G401.6 (cell line): ENCODE results near the gene PBX1.

Experiments used
- FAIRE-seq: peaks from 2 replicates; lab custom pipeline; 2012; peaks lifted over from hg19 to GRCh38; lab: Jason Lieb, UNC

PBX1 gene

DNA sequence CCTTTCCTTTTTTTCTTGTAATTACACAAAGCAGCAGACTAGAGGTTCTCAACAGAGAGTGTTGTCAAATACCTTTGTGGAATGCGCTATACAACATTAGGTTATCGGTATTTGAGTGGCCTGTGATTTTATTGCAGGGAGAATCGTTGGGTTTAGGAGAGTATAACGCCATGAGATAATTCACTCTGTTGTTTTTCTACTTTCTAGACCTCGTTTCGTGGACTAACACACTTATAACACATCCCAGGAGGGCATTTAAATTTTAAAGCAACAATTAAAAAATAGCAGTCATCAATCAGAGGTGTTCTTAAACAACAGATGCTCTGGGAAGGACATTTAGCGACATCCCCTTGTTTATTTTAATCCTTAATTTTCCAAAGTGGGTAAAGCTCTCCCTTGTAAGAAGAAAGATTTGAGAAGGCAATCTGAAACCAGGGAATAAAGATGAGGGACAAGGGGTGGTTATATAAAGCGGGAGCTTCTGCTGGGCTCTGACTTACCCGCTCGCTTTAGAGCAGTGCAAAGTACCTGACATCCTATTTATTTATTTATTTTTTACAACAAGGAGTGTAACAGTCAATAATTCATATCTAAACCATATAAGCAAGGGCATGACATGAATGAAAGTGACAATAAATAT is 4.9 kb downstream of the PBX1 start:
- no peak for FAIRE-seq

DNA sequence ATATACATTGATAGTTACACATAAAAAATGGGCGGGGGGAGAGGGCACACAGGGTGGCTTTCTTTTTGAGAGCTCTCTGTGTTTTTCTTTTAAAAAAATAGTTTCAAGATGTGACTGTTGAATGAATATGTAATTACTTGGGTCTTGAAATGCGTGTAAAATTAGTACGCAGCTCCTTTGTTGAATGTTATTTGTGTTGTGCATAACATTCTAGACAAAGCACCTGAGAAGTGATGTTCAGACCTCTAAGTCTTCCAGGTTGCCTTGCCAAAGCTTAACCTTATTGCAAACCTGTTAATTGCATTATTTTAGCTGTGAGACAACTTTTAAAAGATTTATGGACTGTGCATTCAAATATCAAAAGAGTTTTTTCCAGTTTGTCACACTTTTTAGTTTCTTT is 5.4 kb downstream of the PBX1 start:
- no peak for FAIRE-seq

DNA sequence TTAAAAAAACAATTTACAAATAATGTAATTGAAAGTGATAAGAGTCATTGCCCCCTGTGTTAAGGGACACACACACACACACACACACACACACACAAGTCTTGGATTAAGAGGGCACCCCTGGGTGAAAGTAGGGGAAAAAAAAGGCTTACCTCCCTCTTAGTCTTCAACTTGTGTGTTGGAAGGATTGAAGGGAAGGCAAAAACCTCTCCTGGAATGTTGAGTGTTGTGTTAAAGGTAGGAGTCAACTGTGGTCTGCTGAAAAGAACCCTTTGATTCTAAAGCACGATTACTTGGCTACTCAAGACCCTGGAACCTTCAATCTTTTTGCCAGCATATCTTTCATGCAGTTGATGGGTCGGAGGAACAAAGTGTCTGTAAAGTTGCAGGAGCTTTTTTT is 6.4 kb downstream of the PBX1 start:
- FAIRE-seq = no peak

DNA sequence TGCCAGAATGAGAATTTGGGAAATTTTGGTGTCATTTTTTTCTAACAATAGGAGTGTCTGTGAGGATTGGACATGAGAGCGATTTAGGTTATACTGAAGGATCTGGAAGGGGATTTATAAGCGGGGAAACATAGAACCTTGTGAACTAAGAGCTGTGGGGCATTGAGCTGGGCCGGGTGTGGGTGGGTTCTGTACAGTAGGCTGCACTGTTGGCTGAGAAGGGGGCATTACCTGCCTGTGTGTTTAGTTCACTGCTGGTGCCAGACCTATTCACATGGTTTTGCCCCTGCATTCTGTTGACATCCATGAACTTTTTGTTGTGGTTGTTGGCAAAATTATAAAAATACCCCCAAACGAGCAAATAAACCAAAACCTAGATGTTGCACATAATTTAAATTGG is 8.8 kb downstream of the PBX1 start:
- no peak for FAIRE-seq

DNA sequence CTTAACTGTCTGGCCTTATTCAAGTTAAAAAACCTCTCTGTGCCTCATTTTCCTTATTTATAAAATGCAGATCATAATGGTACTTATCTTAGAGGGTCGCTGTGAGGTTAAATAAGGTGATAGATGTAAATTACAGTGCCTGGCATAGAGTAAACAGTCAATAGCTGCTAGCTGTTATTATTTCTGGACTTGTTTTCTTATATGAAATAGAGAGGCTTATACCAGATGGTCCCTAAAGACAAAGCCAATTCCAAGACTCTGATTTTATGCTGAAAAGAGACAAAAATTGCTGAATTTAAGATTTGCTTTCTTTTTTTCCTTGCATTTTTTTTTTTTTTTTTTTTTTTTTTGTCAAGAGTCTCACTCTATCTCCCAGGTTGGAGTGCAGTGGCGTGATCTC is 10.3 kb downstream of the PBX1 start:
- FAIRE-seq = no peak

DNA sequence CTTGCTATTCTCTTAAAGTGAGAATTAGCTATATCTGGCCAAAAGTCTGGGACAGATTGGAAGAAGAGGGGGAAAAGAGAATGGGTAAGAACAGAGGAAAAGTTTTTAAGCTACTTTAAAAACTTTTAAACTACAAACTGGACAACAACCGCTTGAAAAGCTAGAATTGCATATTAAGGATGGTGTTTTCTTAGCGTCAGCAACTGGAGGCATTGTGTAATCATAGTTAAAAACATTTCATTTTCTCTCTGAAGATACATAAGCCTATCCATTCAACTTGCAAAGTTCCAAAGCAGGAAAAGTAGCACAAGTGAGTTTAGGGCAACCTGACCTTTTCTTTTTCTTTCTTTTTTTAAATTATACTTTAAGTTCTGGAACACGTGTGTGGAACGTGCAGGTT is 10.9 kb downstream of the PBX1 start:
- no peak for FAIRE-seq

DNA sequence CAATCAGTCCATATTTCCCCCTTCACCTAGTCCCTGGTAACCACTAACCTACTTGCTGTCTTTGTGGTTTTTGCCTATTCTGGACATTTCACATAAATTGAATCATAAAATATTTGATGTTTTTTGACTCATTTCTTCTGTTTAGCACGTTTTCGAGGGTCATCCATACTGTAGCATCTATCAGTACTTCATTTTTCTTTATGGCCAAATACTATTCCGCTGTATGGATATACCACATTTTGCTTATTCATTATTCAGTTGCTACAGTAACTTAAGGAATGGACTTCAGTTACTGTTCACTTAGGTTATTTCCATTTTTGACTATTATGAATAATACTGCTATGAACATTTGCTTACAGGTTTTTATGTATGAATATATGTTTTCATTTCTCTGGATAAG is 12.3 kb downstream of the PBX1 start:
- no peak for FAIRE-seq

DNA sequence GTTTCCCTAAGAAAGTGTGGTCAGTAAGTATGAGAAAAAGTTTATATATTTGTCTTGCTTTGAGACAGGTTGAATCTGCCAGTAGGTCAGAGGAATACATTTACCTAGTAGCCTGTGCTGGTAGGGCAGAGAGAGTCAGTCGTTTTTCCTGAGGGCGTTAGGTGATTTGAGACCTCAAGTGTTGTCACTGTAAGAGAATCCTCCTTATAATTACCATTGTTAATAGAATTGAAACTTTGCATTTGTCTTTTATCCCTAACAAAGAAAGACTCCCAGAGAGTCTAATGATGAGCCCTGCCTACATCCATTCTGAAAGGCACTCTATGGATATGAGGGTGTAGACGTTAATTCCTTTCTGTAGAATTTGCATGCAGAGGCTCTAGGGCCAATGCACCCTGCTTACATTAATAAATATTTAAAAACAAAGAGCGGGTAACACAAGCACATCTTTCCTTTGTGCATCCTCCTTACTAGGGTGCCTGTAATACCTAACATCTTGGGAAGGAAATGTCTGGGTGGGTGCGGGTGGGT is 16.4 kb downstream of the PBX1 start:
- FAIRE-seq = no peak

DNA sequence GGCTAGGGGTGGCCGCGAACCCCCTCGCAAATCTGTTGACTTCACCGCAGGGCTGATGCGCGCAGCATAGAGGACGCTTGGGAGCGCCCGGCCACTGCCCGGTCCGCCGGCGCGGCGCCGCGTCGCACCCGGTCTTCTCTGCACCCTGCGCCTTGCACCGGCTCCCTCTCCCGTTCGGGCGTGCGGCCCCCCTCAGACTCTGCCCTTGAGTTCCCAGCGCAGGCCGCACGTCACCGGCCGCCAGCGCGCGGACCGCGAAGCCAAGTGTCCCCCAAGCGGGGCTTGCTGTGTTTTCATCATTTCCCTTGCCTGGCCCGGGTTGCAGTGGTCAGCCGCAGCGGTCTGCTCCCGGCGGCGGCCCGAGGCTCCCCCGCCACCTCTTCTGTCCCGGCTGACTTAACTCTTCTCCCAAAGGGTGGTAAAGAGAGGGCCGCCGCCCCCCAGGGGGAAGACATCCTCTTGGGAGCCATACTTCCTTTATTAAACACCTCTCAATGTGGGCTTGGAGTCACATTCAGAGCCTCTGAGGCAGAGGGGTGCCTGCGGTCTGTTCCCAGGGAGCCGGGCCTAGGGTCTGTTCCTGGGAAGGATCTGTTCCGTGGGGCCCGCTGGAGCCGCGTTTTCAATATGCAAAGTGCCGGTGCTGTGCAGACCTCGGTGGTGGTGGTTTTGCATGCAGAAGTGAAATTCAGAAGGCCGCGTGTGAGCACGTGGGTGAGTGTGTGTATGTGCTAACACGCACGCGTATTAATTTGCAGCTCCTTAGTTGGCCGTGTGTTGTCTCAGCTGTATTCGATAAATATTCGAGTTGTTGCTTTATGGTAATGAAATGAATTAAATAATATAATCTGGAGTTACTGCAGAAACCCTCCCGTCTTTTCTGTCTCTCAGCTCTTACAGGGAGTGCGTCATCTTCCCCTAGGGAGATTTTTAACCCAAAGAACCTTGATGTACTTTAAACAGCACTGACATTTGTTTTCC is 17.6 kb downstream of the PBX1 start:
- no peak for FAIRE-seq

DNA sequence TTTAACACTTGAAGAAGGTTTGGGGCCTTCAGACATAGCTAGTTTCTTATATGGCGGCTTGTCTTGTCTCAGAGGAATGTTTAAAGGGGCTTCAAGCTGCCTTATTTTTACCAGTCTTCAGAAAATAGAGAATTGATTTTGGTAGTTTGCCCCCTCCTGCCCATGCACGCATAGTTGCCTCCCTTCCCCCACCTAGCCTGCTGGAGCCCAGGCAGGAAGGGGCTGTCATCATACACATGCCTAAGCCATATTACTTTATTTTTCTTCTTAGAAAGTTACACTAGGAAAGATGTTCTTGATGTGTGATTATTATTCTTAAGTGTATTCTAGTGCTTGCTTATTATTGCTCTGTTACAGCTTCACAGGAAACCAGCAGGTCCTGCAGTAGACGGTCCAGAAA is 18.3 kb downstream of the PBX1 start:
- no peak for FAIRE-seq

DNA sequence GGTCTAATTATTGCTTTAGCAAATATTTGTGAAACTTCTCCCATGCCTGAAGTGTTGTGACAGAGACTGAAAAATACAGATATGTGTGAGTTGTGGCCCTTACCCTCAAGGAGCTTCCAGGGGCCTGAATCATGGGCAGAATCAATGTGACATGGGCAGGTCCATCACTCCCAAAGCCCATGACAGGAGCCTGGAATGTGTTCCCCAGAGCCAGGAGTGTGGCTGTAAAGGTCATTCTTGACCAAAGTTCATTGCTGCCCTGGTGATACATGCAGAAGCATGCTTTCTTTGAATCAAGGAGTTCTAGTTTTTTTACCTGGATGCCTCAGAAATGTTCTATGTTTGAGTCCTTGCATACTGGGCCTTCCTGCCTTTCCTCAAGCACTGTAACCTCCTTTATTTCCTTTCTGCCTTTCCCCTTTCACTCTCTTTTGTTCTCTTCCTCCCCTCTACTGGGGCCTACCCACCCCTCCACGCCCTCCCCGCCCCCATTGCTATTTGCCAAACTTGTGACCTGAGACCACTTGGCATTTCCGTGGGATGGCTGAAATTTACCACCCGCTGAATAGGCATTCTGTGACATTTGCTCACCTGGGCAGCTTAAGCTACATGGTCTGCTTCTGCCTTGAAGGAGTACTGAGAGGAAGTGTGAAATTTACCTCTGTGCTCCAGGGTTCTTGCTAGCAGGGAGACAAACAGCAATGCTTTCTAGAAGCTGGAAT is 19.7 kb downstream of the PBX1 start:
- FAIRE-seq = no peak

DNA sequence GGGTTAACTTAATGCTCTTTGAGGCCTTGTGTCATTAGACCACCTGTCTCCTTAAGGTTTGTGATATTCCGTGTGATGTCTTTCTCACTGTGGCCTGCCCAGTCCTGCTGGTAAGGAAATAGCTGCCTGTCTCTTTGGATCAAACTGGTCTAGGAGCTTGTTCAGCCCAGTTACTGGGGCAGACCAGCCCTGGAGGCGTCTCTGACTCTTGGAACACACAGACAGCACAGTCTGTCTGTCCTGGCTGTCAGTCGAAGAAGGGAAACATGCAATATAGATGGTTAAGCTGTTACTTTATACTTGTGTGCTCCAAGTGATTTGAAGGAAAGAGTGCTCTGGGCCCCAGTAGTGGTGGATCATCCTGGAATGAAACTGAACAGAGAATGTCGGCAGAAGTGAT is 20.4 kb downstream of the PBX1 start:
- no peak for FAIRE-seq

DNA sequence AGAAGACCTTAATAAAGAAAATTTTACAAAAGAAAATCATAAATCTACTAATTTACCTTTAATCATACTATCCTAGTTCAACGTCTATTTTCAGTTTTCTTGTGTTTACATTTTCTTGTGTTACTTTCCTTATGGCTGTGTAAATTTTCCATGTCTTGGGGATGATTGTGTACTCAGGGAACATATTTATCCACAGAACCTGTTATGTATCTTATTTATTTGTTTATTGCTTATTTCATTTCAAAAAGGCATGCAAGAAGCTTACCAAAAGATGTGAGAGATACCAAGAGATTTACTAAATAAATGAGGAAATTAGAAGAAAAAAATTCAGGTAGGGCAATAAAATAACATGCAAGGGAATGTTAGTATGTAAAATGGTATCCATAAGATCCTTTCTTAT is 22.8 kb downstream of the PBX1 start:
- FAIRE-seq = no peak

DNA sequence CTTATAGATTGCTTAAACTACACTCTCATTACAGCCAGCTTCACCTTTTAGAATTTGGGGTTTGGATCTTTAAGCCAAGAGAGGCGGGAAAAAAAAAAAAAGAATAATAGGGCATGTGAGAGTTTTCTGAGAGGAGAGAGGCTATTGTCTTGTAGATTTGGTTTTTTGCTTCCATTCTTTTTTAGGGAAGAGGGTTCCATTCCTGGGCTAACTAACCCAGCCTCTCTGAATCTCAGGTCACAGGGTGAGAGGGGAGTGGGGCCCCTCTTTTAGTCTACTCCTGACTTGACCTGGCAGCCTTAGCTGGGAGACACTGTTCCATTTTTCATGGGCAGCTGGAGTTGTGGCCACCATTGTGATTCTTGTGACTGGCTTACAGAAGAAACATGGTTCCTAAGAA is 24.2 kb downstream of the PBX1 start:
- no peak for FAIRE-seq

DNA sequence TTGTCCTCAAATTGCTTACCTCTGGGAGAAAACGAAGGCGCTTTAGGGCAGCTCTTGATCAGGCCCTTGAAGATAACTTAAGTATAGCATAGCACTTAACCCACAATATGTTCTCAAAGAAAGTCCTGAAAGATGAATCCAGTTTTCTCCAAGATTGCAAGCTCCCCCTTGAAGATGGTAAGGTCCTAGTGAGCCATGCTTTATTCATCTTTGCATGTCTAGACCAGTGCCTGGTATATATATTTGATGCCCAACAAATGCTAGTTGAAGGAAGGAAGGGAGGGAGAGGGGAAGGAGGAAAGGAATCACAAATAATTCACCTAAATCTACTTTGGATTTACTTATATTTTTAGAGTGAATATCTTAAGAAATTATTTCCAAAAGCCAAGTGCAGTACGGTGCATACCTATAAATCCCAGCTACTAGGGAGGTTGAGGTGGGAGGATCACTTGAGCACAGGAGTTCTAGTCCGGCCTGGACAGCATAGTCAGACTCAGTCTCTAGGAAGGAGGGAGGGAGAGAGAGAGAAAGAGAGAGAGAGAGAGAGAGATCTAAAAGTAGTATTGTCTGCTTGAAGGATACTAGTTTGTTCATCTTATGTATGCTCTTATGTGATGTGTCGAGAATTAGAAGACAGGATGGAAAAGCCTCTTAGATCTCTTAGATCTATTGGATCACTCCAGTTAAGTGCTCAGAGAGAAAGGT is 25.0 kb downstream of the PBX1 start:
- FAIRE-seq = no peak

DNA sequence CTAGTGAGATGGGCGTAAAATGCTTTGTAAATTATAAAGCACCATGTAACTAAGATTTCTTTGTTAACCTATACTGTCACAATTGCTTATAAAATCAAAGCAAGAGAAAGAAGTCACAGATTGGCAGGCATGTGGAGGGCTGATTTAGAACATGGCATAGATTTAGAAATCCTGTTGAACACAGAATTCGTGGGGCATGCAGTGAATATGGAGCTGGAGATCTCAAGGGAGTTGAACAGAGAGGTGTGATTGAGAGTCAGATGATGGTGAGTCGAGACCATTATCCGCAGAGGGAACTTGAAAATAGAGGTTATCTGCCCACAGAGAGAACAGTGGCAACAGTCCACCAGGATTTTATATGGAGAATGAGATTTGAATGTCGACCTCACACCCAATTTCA is 27.6 kb downstream of the PBX1 start:
- FAIRE-seq = no peak

DNA sequence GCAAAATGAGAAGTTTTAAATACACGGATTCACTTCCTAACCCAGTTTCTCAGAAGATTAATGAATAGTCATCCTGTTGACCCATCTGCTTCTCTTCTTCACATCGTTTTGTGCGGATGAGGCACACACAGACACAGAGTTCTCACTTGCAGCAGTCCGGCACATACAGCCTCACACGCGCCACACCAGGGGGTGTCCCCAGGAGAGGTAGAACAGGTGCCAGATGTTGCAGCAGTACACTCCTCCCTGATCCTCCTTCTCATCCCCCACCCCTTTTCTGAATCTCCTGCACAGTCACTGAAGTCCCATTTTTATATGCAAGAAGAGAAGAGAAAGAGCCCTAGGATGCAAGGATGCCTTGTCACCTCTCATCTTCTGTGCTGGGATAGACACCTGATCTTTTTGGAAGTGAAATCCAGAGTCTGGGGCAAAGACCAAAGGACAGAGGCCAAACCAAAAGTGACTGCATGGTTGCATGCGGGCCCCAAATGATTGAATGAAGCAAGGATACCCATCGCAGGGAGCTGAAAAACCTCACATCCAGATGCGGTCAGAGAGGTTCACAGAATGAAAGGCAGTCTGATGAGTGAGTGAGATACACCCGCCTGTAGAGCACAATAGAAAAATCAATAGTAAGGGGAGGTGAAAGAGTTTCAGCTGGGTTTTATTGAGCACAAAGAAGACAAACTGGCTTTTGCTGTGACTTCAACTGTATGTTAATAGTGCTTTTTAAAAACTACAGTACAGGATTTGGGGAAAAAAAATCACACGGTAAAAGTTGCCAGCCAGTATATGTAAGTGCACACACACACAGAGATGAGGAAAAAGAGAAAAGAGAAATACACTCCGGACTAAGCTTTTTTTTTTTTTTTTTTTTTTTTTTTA is 28.9 kb downstream of the PBX1 start:
- no peak for FAIRE-seq

DNA sequence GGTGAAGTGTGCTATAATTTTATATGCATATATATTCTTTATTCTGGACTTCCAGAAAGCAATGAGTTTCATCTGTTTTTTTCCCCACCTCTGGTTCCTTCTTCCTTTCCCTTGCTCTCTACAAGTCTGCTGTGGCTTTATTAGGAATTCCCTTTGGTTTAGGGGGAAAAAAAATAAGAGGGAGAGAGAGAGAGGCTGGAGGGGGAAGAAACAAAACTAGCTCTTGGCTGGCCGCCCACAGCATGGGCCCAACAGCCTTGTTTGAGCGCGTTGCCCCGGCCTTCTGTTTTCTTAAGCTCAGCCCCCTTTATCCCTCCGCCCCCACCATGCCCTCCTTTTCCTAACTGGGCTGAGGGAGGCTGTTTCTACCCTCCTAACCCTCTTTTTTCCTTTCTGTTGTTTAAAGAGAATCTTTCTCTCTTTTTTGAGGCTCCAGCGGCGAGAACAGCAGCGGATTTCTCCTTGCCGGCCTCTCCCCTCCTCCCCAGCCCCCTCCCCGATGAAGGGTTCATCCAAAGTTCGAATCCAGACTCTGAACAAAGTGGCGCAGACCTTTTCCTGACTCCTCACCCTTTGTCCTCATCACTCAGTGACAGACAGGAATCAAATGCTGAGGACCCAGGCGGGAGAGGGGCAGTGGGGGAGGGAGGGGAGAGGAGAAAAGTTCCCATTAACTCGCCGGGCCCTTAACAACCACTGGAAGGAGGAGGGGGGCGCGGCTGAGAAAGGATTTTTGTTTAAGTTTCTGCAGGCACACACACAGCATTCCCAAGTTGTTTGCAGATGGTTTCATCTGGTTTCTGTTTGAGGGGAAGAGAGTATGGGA is 29.7 kb downstream of the PBX1 start:
- no peak for FAIRE-seq

DNA sequence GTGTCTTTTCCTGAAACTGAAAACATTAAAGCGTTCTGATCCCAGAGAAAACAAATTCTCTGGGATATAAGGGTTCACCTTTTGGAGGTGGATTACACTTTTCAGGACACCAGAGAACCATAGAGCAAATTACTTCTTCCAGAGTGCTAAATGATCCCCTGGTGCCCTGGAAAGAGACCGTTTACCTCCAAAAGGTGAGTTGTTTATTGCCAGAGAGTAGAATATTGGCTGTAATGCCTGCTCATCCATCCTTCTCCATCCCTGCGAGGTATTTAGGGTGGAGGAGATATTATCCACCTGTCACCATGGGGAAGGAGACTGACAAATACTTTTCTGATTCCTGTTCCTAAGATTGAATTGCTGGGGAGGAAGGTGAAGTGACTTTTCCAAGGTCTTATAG is 30.4 kb downstream of the PBX1 start:
- FAIRE-seq = no peak

DNA sequence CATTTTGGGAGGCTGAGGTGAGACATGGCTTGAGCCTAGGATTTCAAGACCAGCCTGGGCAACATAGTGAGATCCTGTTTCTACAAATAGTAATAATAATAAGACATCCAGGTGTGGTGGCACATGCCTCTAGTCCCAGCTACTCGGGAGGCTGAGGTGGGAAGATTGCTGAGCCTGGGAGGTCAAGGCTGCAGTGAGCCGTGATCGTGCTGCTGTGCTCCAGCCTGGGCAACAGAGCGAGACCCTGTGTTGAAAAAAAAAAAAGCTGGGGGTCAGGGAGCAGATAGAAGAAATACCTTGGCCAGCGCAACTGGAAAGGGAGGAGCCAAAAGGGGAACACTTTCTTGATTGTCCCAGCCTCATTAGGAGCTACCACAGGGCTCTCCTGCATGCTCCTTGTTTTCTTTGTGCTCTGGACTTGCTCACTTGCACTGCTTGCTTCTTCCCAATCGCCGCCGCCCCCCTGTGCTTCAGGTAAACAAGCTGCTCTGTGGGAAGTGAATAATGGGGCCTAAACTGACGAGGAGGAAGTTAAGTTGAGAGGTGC is 31.1 kb downstream of the PBX1 start:
- FAIRE-seq = no peak
